Neural cell (in vitro differentiated cells): ENCODE results near the gene EVC. TPM values are rescaled to one million over a fixed set of nuclear protein-coding genes. Genes with fewer than 3 reads are reported as not detected.

Experiments
- H2AFZ ChIP-seq: fragments of 200-600, 300-800 bp; sonication (generic), shearing (Covaris generic); 2 replicates; pipeline ENCODE4 v1.6.0; 2014; ENCODE audit warnings: low read depth, mild to moderate bottlenecking, antibody characterized with exemption, low read length, moderate library complexity
- H3F3A ChIP-seq: fragments of 200-600 bp; shearing (Covaris generic); 2 replicates; pipeline ENCODE4 v1.6.1; 2016; ENCODE audit warnings: mild to moderate bottlenecking, moderate library complexity, mixed read lengths, antibody characterized with exemption, low read length; ENCODE audit not compliant: insufficient read depth, poor library complexity, severe bottlenecking
- H3K27ac ChIP-seq: fragments of 200-600, 300-800 bp; sonication (generic), shearing (Covaris generic); 2 replicates; pipeline ENCODE4 v1.5.1; 2014; ENCODE audit warnings: mild to moderate bottlenecking, low read length, moderate library complexity
- H3K27me3 ChIP-seq: fragments of 300-800, 200-600 bp; sonication (generic), shearing (Covaris generic); 2 replicates; pipeline ENCODE4 v1.6.0; 2014; ENCODE audit warnings: mild to moderate bottlenecking, low read depth, low read length, moderate library complexity; ENCODE audit not compliant: insufficient read depth
- H3K36me3 ChIP-seq: fragments of 300-800, 200-600 bp; sonication (generic), shearing (Covaris generic); 2 replicates; pipeline ENCODE4 v1.5.1; 2014; ENCODE audit warnings: mild to moderate bottlenecking, antibody characterized with exemption, low read length, moderate library complexity; ENCODE audit not compliant: insufficient read depth
- H3K4me2 ChIP-seq: fragments of 300-800, 200-600 bp; sonication (generic), shearing (Covaris generic); 2 replicates; pipeline ENCODE4 v1.6.0; 2014; ENCODE audit warnings: mild to moderate bottlenecking, low read length
- H3K4me3 ChIP-seq: fragments of 300-800, 200-600 bp; sonication (generic), shearing (Covaris generic); 2 replicates; pipeline ENCODE4 v1.5.1; 2014; ENCODE audit warnings: mild to moderate bottlenecking, low read length, moderate library complexity
- H3K79me2 ChIP-seq: fragments of 200-600 bp; shearing (Covaris generic); replicated peaks from 2 replicates; pipeline ENCODE4 v1.6.0; 2014; ENCODE audit warnings: mild to moderate bottlenecking, low read length, moderate library complexity; ENCODE audit not compliant: insufficient read depth
- H3K9ac ChIP-seq: fragments of 300-800, 200-600 bp; sonication (generic), shearing (Covaris generic); 2 replicates; pipeline ENCODE4 v1.6.1; 2016; ENCODE audit warnings: mild to moderate bottlenecking, low read length, mixed read lengths
- H3K9me2 ChIP-seq: fragments of 200-600 bp; shearing (Covaris generic); 2 replicates; pipeline ENCODE4 v1.6.1; 2016; ENCODE audit warnings: mild to moderate bottlenecking, low read length, mixed read lengths; ENCODE audit not compliant: insufficient read depth
- H3K9me3 ChIP-seq: fragments of 200-600, 300-800 bp; sonication (generic), shearing (Covaris generic); 2 replicates; pipeline ENCODE4 v1.6.1; 2016; ENCODE audit warnings: mild to moderate bottlenecking, mixed run types, low read length, moderate library complexity, mixed read lengths
- H4K20me1 ChIP-seq: fragments of 200-600 bp; shearing (Covaris generic); 2 replicates; pipeline ENCODE4 v1.6.1; 2016; ENCODE audit warnings: mild to moderate bottlenecking, mixed run types; ENCODE audit not compliant: insufficient read depth
- CTCF ChIP-seq: fragments of 450-650 bp; IDR thresholded peaks from 2 replicates; pipeline ENCODE4 v1.5.1; 2014; ENCODE audit warnings: antibody characterized with exemption, mild to moderate bottlenecking, moderate library complexity; ENCODE audit not compliant: poor library complexity, severe bottlenecking
- EP300 ChIP-seq: fragments of 450-650 bp; conservative IDR thresholded peaks from 2 replicates; pipeline ENCODE4 v1.6.1; 2014; ENCODE audit warnings: antibody characterized with exemption, mild to moderate bottlenecking, moderate library complexity; ENCODE audit not compliant: poor library complexity, severe bottlenecking
- EZH2 ChIP-seq: fragments of 200-600, 300-800 bp; shearing (Covaris generic), sonication (generic); IDR thresholded peaks from 2 replicates; pipeline ENCODE4 v1.6.1; 2014; ENCODE audit warnings: antibody characterized with exemption, low read length, borderline replicate concordance, mild to moderate bottlenecking; ENCODE audit not compliant: insufficient read depth, poor library complexity, severe bottlenecking
- MXI1 ChIP-seq: fragments of 450-650 bp; conservative IDR thresholded peaks from 2 replicates; pipeline ENCODE4 v1.6.1; 2014; ENCODE audit warnings: antibody characterized with exemption, mild to moderate bottlenecking; ENCODE audit not compliant: poor library complexity, severe bottlenecking
- POLR2AphosphoS5 ChIP-seq: IDR thresholded peaks from 2 replicates; pipeline ENCODE4 v1.6.1; 2012
- RAD21 ChIP-seq: fragments of 450-650 bp; conservative IDR thresholded peaks from 2 replicates; pipeline ENCODE4 v1.6.1; 2014; ENCODE audit warnings: antibody characterized with exemption, mild to moderate bottlenecking, moderate library complexity
- REST ChIP-seq: IDR thresholded peaks from 2 replicates; pipeline ENCODE4 v1.6.1; 2012; ENCODE audit warnings: borderline replicate concordance
- SMC3 ChIP-seq: fragments of 450-650 bp; conservative IDR thresholded peaks from 2 replicates; pipeline ENCODE4 v1.6.1; 2014; ENCODE audit warnings: antibody characterized with exemption, mild to moderate bottlenecking, moderate library complexity; ENCODE audit not compliant: poor library complexity
- TAF1 ChIP-seq: IDR thresholded peaks from 2 replicates; pipeline ENCODE4 v1.6.1; 2012; ENCODE audit warnings: low read depth
- polyA plus RNA-seq: library from polyadenylated mRNA; depleted of rRNA; stranded (reverse); fragments of >200 nt; gene quantifications from 2 replicates; pipeline ENCODE4 v1.2.3, GENCODE V29; 2014

The EVC gene
- polyA plus RNA-seq, 1 donor from 2014 or later = 0.48 TPM

- H3F3A ChIP-seq = no peaks in the 10 kb centered on the region
- H3K27ac ChIP-seq = no peak overlapping the region
- H3K4me2 ChIP-seq = no peak overlapping the region
- no peaks in the 10 kb centered on the region for H3K36me3 ChIP-seq
- H3K27me3 ChIP-seq = peaks cover 17% of the 10 kb centered on the region
- H4K20me1 ChIP-seq = no peaks in the 10 kb centered on the region
- no peaks in the 10 kb centered on the region for H3K9me2 ChIP-seq
- peaks cover 9% of the 10 kb centered on the region for H3K9me3 ChIP-seq
- no peak overlapping the region for H3K9ac ChIP-seq
- H2AFZ ChIP-seq = no peak overlapping the region
- no peak for TF ChIP-seq EZH2
- TF ChIP-seq REST = no peak
- no peak for TF ChIP-seq POLR2AphosphoS5
- TF ChIP-seq SMC3 = no peak
- no peak for TF ChIP-seq RAD21
- no peak for TF ChIP-seq MXI1
- TF ChIP-seq CTCF = no peak
- H3K79me2 ChIP-seq = no peaks in the 10 kb centered on the region
- H3K4me3 ChIP-seq = no peak overlapping the region
Observed at GRCh38 chr4:5703831-5704230, 7.2 kb upstream of the EVC start.

DNA sequence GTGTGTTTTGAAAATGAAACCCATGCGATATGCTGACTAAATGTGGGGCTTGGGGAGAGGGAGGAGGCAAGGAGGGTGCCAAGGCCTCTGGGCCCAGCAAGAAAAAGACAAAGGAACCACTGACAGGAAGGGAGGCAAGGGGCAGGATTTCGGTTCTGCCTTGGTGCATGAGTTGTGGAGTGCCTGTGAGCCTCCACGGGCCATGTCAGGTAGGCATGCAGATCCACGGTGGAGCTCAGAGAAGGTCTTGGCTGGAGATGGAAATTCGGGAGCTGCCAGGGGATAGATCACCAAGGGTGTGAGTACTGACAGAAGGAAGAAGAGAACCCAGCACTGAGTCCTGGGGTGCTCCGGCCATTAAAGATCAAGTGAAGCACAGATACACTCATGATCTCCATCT, 6.7 kb upstream of the EVC start:
- Histone ChIP-seq H3K4me2 (no peak overlapping the region), H2AFZ (no peak overlapping the region), H4K20me1 (no peaks in the 10 kb centered on the region), H3K4me3 (no peak overlapping the region), H3K79me2 (no peaks in the 10 kb centered on the region), H3K9me2 (no peaks in the 10 kb centered on the region), H3K27me3 (peaks cover 22% of the 10 kb centered on the region), H3K9ac (no peak overlapping the region), H3K36me3 (no peaks in the 10 kb centered on the region), H3F3A (no peaks in the 10 kb centered on the region), H3K9me3 (peaks cover 9% of the 10 kb centered on the region), H3K27ac (no peak overlapping the region)
- TF ChIP-seq RAD21 (no peak), SMC3 (no peak), EZH2 (no peak)

- H3K9me3 ChIP-seq = peaks cover 9% of the 10 kb centered on the region
- no peaks in the 10 kb centered on the region for H3K9me2 ChIP-seq
- H3F3A ChIP-seq = no peaks in the 10 kb centered on the region
- no peak overlapping the region for H3K4me3 ChIP-seq
- peaks cover 37% of the 10 kb centered on the region for H3K27me3 ChIP-seq
- no peaks in the 10 kb centered on the region for H3K36me3 ChIP-seq
- TF ChIP-seq CTCF (no peak), RAD21 (no peak), MXI1 (no peak), EP300 (no peak), EZH2 (no peak), TAF1 (no peak), POLR2AphosphoS5 (no peak), REST (no peak), SMC3 (no peak)
- H3K27ac ChIP-seq = no peak overlapping the region
- H3K79me2 ChIP-seq = no peaks in the 10 kb centered on the region
- no peaks in the 10 kb centered on the region for H4K20me1 ChIP-seq
- no peak overlapping the region for H3K4me2 ChIP-seq
- no peak overlapping the region for H3K9ac ChIP-seq
- no peak overlapping the region for H2AFZ ChIP-seq
Observed at GRCh38 chr4:5705647-5706320, 5.2 kb upstream of the EVC start.
